GM12864 (cell line): ENCODE results near the gene LXN.

Experiments
- DNase-seq: peaks from one replicate; pipeline ENCODE4 v3.0.0-alpha.2; 2011; ENCODE audit warnings: low read depth
- H3K4me3 ChIP-seq: 2 replicates; pipeline ENCODE4 v1.5.1; 2011; ENCODE audit warnings: mild to moderate bottlenecking, low read depth, low read length, control low read depth
- CTCF ChIP-seq: IDR thresholded peaks from 2 replicates; pipeline ENCODE4 v1.5.1; 2011; ENCODE audit warnings: low read depth, mild to moderate bottlenecking, moderate library complexity, low read length, control low read depth, inconsistent platforms; ENCODE audit errors: missing control alignments

LXN gene

GRCh38 chr3:158640646-158641045 is 31.8 kb downstream of the LXN start:
- no peak for DNase-seq
- no peak overlapping the region for H3K4me3 ChIP-seq
- no peak for TF ChIP-seq CTCF

- H3K4me3 ChIP-seq, result no peak overlapping the region
- TF ChIP-seq CTCF, result no peak
Observed at GRCh38 chr3:158631981-158632380, 40.5 kb downstream of the LXN start.

GRCh38 chr3:158625881-158626280 is 46.6 kb downstream of the LXN start:
- TF ChIP-seq CTCF, result no peak
- DNase-seq, result no peak
- no peak overlapping the region for H3K4me3 ChIP-seq

More at GRCh38 chr3:158631981-158632380, 40.5 kb downstream of the LXN start:
- no peak for DNase-seq

GRCh38 chr3:158617982-158618875 is 54.2 kb downstream of the LXN start:
- no peak for DNase-seq
- no peak for TF ChIP-seq CTCF
- H3K4me3 ChIP-seq, result no peak overlapping the region
